SK-MEL-5 (cell line): ENCODE results near the gene POLR3H. TPM values are rescaled to one million over a fixed set of nuclear protein-coding genes. Genes with fewer than 3 reads are reported as not detected.
"Not testable (repeated sequence)": the region's sequence is repeated elsewhere in the genome, so short reads cannot be mapped to it uniquely, and the experiment has no call there.

Experiments used
- DNase-seq: peaks from one replicate; pipeline ENCODE4 v3.0.0-alpha.2; 2016; ENCODE audit warnings: low read depth, low spot score
- in situ Hi-C: cut with HindIII; loops from 2 replicates; pipeline ENCODE4 v1.10.0; 2016; ENCODE audit warnings: low sequenced_read_pairs, high pct_unique_total_duplicates, low pct_unique_long_range_greater_than_20kb
- total RNA-seq: library from RNA; depleted of rRNA; stranded (reverse); fragments of >200 nt; shearing (Covaris generic); gene quantifications from 2 replicates; pipeline ENCODE4 v1.2.3, GENCODE V29; 2014

The POLR3H gene
- total RNA-seq, 1 experiment from 2014 or later: 23.9 TPM

DNA sequence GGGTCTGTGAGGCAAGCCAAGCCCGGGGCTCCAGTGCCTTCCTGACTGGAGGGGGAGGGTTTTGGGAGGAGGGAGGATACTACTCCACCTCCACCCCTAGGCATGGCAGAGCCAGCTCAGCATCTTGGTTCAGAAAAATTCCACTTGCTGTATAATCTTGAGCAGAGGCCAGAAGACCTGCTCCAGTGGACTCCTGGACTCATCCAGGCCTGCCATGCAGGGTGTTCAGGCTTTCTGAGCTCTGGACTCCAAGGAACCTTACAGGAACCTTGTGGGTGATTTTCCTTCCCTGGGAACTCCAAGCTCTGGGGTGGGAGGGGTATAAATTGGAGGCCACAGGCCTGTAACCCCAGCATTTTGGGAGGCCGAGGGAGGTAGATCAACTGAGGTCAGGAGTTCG lies 26.0 kb upstream of the POLR3H start:
- in situ Hi-C loops: no loop called here
- no peak for DNase-seq

DNA sequence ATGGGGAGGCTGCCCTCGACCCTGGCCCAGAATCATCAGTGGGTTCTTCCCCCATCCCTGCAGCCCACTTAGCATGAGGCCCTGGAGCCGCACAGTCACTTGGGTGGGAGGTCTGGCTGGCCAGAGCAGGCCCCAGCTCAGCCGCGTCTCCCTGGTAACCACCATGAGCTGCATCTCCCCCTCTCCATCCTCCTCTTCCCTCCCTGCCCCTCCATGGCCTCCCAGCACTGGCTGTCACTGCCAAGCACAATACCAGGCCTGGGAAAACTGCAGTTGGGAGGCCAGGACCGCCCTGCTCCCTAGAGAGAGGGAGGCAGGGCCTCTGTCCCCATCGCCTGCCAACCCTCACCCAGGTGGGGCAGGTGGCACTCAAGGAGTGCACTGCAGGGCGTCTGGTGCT lies 24.5 kb upstream of the POLR3H start:
- in situ Hi-C loops: no loop called here
- DNase-seq: no peak

DNA sequence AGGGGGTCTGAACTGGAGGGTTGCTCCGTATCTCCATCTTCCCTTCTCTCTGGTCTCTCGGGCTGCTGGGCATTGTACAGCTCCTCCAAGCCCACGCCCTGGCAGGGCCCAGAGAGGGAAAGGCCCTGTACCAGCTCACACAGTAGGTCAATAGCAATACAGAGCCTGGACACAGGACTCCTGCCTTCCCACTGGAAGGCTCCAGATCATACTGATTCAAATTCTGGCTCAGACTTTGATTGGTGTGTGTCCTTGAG lies 23.2 kb upstream of the POLR3H start:
- in situ Hi-C loops: no loop called here
- DNase-seq: no peak

DNA sequence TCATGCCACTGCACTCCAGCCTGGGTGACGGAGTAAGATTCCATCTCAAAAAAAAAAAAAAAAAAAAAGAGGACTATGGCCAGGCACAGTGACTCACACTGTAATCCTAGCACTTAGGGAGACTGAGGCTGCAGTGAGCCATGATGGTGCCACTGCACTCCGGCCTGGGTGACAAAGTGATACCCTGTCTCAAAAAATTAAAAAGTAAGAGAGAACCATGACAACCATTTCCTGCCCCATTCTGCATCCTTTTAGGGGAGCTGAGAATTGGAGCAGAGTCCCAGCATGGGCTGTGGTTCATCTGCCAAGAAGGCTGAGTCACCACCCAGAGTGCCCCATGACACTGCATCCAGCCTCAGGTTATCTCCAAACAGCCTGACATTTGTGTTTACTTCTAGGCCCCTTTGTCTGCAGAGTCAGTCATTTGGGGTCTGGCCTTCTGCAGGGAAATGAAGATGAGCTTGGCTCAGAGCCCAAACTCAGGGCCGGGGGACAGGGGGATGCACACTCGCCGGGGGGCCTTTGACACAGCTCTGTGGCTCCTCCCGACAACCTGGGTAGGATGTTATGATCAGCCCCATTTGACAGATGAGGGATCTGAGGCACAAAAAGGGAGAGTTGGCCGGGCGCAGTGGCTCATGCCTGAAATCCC lies 21.3 kb upstream of the POLR3H start:
- in situ Hi-C loops: no loop called here
- DNase-seq: peak; percentile 95

DNA sequence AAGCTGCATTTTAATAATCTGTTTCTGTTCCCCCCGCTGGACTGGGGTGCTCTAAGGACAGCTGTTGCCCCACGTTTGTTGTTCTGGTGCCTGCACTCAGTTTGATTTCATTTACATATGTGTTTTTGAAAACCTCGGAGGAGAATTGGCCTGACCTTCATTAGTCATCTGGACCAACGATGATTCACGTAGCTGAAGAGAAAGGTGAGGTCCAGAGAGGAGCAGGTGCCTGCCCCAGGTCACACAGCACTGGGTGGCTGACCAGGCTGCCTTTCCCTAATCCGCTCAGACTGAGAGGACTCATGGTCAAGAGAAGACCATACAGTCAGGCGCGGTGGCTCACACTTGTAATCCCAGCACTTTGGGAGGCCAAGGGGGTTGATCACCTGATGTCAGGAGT lies 20.3 kb upstream of the POLR3H start:
- in situ Hi-C loops: no loop called here
- no peak for DNase-seq

DNA sequence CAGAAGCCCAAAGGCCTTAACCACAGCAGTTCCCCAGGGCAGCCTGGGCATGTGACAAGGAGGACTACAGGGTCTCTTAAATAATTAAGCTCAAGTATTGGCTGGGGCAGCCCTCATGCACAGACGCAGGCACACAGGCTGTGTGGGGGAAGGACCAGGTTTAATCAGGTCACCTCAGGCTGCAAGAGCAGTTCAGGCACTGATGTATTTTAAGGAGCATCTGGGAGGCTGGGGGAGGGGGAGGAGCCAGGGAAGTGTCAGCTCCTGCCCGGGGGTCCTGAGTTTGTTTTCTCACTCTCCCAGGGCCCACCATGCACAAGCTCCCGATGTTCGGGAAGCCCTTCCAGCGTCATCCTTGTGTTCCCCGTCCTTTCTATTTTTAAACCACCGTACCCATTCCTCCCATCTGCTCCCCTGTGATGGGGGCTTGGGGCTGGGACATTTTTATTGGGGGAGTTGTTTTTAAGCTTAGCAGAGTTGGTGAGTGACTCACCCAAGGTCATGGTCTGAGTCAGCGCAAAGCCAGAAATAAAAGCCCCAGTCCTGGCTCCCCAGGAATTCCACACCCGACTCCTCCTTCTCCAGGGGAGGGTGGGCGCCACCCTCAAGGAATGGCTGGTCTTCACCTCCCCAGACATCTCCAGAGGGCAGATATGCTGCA lies 18.9 kb upstream of the POLR3H start:
- in situ Hi-C loops: no loop called here
- DNase-seq: no peak

DNA sequence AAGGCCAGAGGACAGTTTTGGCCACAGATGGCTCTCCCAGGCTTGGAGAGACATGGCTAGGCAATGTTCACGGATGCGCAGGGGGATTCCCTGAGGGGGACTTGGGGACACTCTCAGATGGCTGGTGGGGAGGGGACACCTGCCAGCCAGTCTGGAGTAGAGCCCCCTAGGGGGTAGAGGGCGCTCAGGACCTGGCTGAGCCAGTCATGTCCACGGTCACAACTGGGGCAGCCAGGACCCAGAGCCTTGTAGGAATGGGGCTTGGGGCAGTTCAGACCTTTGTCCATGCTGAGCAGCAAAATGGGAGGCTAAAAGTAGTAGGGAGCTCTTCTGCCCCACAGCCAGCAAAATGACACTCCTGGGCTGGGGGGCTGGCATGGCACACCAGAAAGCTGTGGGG lies 18.2 kb upstream of the POLR3H start:
- DNase-seq: no peak
- in situ Hi-C loops: no loop called here

DNA sequence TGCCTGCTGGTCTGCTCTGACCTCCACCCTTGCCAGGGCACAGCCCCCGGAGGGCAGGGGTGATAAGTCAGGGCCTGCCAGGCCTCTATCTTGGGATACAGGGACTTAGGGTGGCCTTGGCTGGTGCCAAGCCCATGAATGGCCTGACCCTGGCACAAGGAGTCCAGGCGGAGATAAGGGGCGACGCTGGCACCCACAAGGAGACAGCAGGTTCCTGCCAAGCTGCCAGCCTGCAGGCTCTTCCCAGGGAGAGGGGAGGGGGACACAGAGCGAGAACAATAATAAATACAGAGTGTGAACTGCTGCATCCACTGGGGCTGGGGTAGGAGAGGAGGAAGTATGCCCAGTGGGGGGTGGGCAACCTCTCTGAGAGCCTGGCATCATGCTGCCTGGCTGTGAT lies 17.5 kb upstream of the POLR3H start:
- in situ Hi-C loops: no loop called here
- no peak for DNase-seq

DNA sequence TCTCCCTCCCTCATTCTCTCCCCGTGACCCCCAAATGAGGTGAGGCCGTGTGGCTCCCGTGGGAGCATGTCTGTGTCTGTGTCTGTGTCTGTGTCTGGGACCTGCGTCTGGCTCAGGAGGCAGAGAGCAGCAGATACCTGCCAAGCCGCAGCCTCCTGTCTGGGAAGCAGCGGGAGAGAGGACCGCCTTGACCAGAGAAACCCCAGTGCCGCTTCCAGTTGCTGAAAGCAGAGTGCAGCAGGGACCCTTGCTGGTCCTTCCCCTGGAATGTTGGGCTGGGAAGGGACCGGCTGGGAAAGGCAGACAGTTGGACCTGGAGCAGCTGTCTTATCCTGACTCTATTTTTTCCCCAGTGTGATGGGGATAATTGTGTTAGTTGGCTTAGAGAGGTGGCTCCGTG lies 17.1 kb upstream of the POLR3H start:
- DNase-seq: no peak
- in situ Hi-C loops: no loop called here

DNA sequence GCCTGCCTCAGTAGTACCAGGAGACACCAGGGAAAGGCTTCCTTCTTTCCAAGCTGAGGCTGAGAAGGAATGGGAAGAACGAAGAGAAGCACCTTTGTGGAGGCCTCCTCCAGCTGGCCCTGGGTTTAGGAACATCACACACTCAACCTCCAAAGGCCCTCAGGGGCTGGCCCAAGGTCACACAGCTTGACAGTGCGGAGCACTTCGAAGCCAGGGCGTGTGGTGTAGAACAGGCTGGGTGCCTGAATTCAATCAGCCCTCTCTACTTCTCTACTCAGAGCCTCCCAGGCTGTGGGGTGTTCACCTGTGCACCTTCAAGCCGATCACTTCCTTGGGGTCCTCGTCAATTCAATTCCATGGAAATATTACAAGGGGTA lies 15.8 kb upstream of the POLR3H start:
- in situ Hi-C loops: no loop called here
- DNase-seq: no peak

DNA sequence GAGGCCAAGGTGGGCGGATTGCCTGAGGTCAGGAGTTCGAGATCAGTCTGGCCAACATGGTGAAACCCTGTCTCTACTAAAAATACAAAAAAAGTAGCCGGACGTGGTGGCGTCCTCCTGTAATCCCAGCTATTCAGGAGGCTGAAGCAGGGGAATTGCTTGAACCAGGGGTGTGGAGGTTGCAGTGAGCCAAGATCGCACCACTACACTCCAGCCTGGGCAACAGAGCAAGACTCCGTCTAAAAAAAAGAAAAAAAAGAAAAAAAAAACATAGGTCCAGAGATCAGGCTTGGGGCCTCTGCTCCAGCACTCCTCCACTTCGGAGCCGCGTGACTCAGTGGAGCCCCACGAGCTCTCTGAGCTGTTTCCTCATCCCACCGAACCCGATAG lies 14.0 kb upstream of the POLR3H start:
- DNase-seq, in situ Hi-C loops: not testable (repeated sequence)

DNA sequence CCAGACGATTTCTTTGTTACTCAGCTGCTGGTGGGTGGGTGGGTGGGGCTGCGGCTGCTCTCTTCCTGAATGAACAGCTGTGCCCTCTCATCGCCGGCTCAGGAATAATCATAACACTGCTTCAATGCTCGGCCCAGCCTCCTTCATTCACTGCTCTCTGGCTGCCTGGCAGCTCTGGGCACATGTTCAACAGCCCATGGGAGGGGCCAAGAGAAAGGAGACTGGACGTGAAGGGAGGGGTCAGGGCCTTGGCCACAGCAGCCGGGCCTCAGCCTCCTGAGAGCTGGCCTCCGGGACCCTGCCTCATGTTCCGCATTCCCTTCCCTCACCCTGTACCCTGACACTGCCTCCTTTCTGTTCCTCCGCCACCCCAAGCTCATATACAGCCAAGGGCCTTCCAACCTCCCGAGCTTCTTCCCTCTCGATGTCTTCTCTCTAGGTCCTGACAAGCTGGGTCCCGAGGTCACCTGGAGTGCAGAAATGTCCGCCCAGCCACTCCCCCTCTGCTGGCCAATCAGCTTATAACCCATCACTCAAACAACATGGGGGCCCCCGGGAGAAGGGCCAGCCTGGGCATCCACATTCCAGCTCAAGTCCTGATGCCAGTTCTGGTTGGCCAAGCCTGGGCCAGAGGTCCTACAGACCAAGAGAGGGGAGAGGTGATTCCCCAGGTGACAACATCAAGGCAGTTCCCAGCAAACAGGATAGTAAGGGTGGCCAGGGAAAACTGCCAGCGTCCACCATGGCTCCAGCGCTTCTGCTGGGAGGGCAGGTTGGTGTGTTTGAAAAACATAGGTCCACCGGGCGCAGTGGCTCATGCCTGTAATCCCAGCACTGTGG lies 13.4 kb upstream of the POLR3H start:
- DNase-seq: peak; percentile 49
- in situ Hi-C loops: no loop called here

DNA sequence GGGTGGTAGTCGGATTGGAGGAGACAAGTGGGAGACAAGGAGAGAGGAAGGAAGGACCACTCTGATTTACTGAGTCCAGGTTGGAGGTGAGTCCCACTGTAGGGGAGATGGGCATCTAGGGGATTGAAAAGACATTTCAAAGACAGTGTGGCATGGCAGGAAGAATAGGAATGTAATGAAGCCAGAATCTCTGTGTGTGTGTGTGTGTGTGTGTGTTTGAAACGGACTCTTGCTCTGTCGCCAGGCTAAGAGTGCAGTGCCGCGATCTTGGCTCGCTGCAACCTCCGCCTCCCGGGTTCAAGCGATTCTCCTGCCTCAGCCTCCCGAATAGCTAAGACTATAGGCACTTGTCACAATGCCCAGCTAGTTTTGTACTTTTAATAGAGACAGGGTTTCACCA lies 12.3 kb upstream of the POLR3H start:
- in situ Hi-C loops: no loop called here
- DNase-seq: no peak

DNA sequence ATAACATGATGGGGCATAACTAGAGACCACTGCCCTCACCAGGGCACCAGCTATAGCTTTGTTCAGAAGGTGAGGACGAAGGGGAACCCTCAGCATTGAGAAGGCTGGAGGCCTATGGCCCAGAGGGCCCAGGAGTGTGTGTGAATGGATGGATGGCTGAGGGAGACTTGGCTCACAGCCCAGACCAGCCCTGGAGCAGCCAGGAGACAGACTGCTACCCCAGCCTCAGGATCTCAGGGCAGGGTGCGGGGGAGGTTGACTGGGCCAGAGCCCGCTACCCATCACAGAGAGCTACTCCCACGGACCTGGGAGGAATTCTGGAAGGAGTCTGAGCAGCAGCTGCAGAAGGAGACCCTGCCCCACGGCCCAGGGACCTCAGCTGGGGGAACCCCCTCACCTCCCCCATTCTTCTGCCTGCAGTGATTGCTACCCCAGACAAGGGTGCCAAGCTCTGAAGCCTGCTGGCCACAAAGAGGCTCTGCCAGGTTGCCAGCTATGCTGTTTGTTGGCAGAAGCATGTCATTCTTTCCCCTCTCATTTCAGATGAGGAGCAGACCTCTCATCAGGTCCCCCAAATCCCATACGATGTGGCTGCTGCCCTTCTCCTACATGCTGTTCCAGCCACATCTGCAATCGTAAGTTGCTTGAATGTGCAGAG lies 11.2 kb upstream of the POLR3H start:
- DNase-seq: no peak
- in situ Hi-C loops: no loop called here

DNA sequence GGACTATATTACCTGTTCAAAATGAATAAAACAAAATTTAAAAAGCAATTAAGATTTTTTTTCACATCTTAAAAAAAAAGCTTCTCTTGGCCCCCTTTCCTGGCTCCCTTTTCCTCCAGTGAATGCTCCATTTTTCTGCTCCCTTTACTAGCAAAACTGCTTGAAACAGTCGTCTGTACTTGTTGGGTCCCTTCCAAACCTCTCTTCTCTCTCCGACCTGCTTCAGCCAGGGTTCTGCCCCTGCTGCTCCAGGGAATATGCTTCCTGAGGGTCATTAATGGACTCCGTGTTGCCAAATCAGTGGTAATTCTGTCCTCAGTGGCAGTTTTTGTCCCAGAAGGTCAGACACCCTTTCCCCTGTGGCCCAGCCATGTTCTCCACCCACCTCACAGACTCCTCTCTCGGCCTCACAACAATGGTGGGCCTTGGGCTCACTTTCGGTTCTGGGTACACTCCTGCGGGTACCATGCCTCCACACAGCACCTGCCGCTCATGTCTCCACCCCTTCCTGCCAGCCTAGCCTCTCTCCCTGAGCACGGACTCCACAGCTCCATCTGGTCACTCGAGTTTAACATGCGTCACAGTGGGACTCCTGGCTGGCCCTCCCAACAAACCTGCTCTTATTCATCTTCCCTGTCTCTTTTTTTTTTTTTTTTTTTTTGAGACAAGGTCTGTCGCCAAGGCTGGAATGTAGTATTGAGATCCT lies 7.8 kb upstream of the POLR3H start:
- in situ Hi-C loops: no loop called here
- no peak for DNase-seq

DNA sequence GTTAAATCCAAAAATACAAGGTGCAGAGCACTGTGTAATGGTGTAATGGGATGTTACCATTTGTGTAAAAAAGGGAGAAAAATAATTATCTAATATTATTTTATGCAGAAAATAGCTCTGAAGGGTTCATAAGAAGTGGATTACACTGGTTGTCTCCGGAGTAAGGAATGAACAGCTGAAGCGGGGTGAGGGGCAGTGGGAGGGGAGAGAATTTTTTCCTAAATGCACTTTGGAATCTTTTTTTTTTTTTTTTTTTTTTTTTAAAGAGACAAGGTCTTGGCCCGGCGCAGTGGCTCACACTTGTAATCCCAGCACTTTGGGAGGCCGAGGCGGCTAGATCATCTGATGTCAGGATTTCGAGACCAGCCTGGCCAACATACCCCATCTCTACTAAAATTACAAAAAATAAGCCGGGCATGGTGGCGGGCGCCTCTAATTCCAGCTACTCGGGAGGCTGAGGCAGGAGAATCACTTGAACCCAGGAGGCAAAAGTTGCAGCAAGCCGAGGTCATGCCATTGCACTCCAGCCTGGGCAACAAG lies 6.8 kb upstream of the POLR3H start:
- in situ Hi-C loops: no loop called here
- DNase-seq: no peak

DNA sequence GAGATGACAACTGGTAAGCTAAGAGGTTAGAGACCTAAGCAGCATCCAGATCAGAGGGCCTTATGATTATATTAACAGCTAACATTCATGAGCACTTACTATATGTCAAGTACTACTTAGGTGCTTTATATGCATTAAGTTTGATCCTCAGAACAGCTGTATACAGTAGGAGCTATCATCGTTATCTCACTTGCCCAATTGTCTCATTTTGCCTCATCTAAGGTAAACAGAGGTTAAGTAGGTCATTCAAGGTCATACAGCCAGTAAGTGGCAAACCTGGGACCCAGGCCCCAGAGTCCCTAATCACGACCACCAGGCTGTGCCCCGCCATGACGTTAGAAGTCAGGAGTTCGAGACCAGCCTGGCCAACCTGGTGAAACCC lies 4.6 kb upstream of the POLR3H start:
- DNase-seq: no peak
- in situ Hi-C loops: no loop called here
